D341Med (cell line): ENCODE measurements around the gene PDE10A.

ENCODE experiments used
- DNase-seq: peaks from one replicate; pipeline ENCODE4 v3.0.0; 2012; ENCODE audit warnings: low spot score

The PDE10A gene

GRCh38 chr6:165678429-165678828, 15.4 kb upstream of the PDE10A start:
- no peak for DNase-seq

GRCh38 chr6:165677091-165677490, 14.1 kb upstream of the PDE10A start:
- DNase-seq = no peak

GRCh38 chr6:165676435-165677068, 13.5 kb upstream of the PDE10A start:
- DNase-seq = no peak

- no peak for DNase-seq
These were observed 12.1 kb upstream of the PDE10A start for GRCh38 chr6:165675120-165675519.

GRCh38 chr6:165674155-165675029, 11.4 kb upstream of the PDE10A start:
- DNase-seq = no peak

GRCh38 chr6:165671222-165671768, 8.3 kb upstream of the PDE10A start:
- no peak for DNase-seq

- DNase-seq = no peak
These were observed 5.9 kb upstream of the PDE10A start for GRCh38 chr6:165668951-165669350.

GRCh38 chr6:165665384-165665672, 2.3 kb upstream of the PDE10A start:
- no peak for DNase-seq

GRCh38 chr6:165664559-165665383, 1.7 kb upstream of the PDE10A start:
- DNase-seq = no peak

- DNase-seq = peak; percentile 38
These were observed 906 bp upstream of the PDE10A start for GRCh38 chr6:165663736-165664558.

- no peak for DNase-seq
These were observed 315 bp upstream of the PDE10A start for GRCh38 chr6:165663377-165663735.

GRCh38 chr6:165662041-165662748, 846 bp downstream of the PDE10A start:
- peak; percentile 71 for DNase-seq

GRCh38 chr6:165661664-165662025, 1.4 kb downstream of the PDE10A start:
- peak; percentile 52 for DNase-seq

GRCh38 chr6:165660857-165661663, 2.0 kb downstream of the PDE10A start:
- peak; percentile 32 for DNase-seq

- DNase-seq = peak; percentile 55
These were observed 2.8 kb downstream of the PDE10A start for GRCh38 chr6:165659945-165660856.

- no peak for DNase-seq
These were observed 4.5 kb downstream of the PDE10A start for GRCh38 chr6:165658395-165659058.

- no peak for DNase-seq
These were observed 5.7 kb downstream of the PDE10A start for GRCh38 chr6:165657325-165657680.

- DNase-seq = no peak
These were observed 6.3 kb downstream of the PDE10A start for GRCh38 chr6:165656581-165657324.
